Measurements from ENCODE around the gene FAIM2. TPM values are rescaled to one million over a fixed set of nuclear protein-coding genes. Genes with fewer than 3 reads are reported as not detected.

Gene FAIM2
- total and polyA plus RNA-seq, 9 of the 15 experiments (the other 6 are each of a cell fraction or from before 2014, with no cell fraction given) = 0.01 to 0.10 TPM; not detected in 7

GRCh38 chr12:49828133-49829091 lies 75.3 kb downstream of the FAIM2 start, which contains the start of gene NCKAP5L (continued):
- TF ChIP-seq, protein P1, sequence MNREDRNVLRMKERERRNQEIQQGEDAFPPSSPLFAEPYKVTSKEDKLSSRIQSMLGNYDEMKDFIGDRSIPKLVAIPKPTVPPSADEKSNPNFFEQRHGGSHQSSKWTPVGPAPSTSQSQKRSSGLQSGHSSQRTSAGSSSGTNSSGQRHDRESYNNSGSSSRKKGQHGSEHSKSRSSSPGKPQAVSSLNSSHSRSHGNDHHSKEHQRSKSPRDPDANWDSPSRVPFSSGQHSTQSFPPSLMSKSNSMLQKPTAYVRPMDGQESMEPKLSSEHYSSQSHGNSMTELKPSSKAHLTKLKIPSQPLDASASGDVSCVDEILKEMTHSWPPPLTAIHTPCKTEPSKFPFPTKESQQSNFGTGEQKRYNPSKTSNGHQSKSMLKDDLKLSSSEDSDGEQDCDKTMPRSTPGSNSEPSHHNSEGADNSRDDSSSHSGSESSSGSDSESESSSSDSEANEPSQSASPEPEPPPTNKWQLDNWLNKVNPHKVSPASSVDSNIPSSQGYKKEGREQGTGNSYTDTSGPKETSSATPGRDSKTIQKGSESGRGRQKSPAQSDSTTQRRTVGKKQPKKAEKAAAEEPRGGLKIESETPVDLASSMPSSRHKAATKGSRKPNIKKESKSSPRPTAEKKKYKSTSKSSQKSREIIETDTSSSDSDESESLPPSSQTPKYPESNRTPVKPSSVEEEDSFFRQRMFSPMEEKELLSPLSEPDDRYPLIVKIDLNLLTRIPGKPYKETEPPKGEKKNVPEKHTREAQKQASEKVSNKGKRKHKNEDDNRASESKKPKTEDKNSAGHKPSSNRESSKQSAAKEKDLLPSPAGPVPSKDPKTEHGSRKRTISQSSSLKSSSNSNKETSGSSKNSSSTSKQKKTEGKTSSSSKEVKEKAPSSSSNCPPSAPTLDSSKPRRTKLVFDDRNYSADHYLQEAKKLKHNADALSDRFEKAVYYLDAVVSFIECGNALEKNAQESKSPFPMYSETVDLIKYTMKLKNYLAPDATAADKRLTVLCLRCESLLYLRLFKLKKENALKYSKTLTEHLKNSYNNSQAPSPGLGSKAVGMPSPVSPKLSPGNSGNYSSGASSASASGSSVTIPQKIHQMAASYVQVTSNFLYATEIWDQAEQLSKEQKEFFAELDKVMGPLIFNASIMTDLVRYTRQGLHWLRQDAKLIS (CRISPR knock-in tag; IDR thresholded peaks at IDR 0.05) = 0 out of 2 replicates have a peak, but pooled peaks have one; percentile 47
- TF ChIP-seq HDAC1 (IDR thresholded peaks at IDR 0.05) (peak in 1 of 2 experiments; percentile 90; a peak in 2 of 4 replicates), TEAD1 (CRISPR knock-in tag; IDR thresholded peaks at IDR 0.05) (peak in 1 of 2 experiments; percentile 88; a peak in 2 of 4 replicates), PHF8 (IDR thresholded peaks at IDR 0.05; ENCODE audit: borderline replicate concordance, low read length) (peak; percentile 79; the same call in 1 of the 2 replicates), FOXK1 (CRISPR knock-in tag; IDR thresholded peaks at IDR 0.05; ENCODE audit: borderline replicate concordance) (no peak), CREB1 (IDR thresholded peaks at IDR 0.05) (peak; percentile 42; the same call in 1 of the 2 replicates), CREB1 (CRISPR knock-in tag; IDR thresholded peaks at IDR 0.05) (peak; percentile 69), CUX1 (CRISPR knock-in tag; IDR thresholded peaks at IDR 0.05) (no peak), MEF2D (tag; conservative IDR thresholded peaks at IDR 0.05; ENCODE audit: low read depth) (0 out of 2 replicates have a peak, but pooled peaks have one; percentile 27), JUND (IDR thresholded peaks at IDR 0.05; ENCODE audit: borderline replicate concordance, low read depth, low read length) (no peak), JUND (tag; IDR thresholded peaks at IDR 0.05; ENCODE audit: borderline replicate concordance, low read depth, low read length) (no peak), ZNF232 (CRISPR knock-in tag; IDR thresholded peaks at IDR 0.05) (peak; percentile 89; the same call in 1 of the 2 replicates)
- TF ChIP-seq, protein P2, sequence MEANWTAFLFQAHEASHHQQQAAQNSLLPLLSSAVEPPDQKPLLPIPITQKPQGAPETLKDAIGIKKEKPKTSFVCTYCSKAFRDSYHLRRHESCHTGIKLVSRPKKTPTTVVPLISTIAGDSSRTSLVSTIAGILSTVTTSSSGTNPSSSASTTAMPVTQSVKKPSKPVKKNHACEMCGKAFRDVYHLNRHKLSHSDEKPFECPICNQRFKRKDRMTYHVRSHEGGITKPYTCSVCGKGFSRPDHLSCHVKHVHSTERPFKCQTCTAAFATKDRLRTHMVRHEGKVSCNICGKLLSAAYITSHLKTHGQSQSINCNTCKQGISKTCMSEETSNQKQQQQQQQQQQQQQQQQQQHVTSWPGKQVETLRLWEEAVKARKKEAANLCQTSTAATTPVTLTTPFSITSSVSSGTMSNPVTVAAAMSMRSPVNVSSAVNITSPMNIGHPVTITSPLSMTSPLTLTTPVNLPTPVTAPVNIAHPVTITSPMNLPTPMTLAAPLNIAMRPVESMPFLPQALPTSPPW (CRISPR knock-in tag; IDR thresholded peaks at IDR 0.05) = peak; percentile 97
